ENCODE results near the gene ADARB1.

Gene ADARB1

DNA sequence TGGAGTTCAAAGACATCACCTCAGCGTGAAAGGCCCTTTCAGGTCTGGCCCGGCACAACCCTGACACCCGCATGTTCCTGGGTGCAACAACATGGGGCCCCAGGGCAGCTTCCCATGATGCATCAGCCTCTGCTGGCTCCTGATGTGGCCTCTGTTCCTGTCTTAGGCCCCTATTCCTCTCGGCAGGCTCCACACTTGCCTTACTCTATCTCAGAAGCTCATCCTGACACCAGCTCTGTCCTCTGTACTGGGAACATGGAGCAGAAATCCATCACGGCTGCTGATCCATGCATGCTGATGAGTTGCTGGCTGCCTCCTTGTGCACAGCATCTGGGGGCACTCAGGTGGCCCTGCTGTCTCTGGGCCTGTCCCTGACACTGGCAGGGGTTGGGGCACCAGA is 74.6 kb downstream of the ADARB1 start:
- peak; percentile 44 for DNase-seq (ENCODE audit: low spot score)

DNA sequence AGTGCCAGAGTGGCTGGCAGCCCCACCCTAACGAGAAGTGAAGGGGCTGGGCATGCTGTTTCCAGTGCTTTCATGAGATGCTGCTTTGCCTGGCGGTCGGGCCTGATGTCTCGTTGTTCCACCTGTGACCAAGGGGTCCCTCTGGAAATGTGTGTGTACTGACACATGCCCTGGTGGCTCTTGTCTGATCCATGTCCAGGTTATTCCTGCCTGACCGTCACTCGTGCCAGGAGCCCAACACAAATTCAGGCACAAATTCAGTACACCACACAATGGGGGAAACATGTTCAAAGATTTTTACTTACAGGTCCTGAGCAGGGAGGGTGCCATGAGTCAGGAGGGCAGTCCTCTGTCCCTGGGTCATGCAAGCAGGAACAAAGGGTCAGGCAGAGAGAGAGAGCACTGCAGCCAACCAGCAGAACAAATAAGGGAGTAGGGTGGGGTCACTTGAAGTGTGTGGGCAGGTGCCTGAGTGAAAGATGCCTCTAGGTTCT is 76.3 kb downstream of the ADARB1 start:
- no peak for DNase-seq (ENCODE audit: low spot score)

DNA sequence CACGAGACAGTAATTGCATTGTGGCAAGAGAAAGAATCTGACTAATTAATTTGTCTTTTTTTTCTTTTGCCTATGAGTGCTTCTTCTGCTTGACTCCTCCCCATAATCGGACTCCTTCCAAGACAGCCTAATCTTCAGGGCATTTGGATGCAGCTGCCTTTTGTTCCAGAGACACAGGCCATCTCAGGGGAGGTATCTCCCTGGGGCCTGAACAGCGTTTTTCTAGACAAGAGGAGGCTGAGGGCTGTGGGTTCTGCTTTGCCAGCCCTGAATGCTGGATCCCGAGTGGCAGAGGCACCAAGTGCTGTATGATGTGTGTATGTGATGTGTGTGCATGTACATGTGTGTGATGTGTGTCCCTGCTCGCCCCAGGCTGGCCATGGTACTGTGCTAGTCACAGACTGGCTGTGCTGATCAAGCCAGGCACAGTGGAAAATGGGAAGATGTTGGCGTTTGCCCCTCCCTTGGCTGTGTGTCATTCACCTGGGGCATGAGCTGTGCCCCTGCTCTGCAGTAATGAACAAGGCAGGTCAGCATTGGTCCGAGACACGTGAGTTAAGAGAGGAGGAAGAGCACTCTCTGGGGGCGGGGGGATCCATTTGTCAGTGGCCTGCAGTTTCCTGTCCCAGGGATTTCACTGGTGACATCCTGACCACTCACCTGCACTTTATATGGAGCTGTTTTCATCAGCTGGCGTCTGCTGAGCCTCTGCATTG is 77.2 kb downstream of the ADARB1 start:
- no peak for DNase-seq (ENCODE audit: low spot score)

DNA sequence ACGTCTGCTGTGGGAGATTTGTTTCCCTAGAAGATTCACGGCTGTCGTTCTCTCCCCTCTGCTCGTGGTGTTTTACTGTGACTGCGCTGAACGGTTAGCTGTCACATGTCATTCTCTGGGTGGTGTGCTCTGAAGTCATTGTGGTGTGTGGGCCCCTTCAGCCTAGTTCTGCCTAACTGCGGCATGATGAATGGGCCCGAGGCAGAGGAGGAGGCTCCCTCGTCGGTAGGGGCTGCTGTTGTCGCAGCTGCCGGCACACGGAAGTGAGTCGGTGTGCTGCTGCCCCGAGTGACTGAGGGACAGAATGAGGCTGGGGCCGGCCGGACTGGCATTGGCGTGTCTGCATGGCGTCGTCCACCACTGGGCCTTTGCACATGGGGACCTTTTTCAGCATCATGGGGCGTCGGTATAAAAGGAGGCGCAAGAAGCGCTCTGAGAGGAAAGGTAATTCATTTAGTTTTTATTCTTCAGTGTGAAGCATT is 77.9 kb downstream of the ADARB1 start:
- no peak for DNase-seq (ENCODE audit: low spot score)

DNA sequence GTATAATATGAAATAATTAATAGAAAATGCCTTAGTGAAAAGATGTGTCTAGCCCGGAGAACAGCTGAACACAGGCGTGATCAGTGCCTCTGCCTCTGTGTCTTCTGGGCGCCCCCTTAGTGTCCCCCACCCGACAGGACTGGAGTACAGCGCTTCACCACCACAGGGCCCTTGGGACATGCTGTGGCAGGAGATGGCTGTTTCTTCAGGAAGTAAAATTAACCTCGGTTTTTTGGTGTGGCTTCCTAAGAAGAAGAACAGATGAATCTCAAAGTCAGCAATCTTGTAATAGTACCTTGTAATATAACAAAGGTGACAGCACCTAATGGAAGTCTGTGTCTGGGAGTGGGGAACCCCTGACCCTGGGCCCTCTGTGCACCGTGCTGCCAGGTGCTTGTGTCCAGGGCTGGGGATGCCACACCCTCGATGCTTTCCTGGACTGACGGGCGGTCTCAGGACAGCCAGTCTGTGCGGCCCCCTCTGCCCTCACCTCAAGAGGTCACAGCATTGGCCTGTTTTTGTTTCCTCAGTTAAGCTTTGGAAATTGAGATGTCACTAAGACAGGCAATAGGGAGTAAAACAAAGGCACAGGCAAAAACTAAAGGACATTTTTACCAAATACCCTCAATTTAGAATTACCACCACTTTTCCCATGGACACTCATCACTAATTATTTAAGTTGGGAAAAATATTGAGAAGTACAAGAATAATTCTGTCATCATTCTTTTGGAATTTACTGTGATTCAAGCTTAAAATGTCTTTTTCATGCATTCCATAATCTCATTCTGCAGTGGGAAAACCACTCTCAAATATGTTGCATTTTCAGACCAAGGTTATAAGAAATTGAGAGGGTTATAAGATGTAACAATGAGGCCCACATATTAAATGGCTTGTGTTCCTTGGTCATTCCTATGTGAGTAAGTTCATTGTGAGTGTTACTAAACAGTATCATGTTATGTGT is 79.3 kb downstream of the ADARB1 start:
- no peak for DNase-seq (ENCODE audit: low spot score)

DNA sequence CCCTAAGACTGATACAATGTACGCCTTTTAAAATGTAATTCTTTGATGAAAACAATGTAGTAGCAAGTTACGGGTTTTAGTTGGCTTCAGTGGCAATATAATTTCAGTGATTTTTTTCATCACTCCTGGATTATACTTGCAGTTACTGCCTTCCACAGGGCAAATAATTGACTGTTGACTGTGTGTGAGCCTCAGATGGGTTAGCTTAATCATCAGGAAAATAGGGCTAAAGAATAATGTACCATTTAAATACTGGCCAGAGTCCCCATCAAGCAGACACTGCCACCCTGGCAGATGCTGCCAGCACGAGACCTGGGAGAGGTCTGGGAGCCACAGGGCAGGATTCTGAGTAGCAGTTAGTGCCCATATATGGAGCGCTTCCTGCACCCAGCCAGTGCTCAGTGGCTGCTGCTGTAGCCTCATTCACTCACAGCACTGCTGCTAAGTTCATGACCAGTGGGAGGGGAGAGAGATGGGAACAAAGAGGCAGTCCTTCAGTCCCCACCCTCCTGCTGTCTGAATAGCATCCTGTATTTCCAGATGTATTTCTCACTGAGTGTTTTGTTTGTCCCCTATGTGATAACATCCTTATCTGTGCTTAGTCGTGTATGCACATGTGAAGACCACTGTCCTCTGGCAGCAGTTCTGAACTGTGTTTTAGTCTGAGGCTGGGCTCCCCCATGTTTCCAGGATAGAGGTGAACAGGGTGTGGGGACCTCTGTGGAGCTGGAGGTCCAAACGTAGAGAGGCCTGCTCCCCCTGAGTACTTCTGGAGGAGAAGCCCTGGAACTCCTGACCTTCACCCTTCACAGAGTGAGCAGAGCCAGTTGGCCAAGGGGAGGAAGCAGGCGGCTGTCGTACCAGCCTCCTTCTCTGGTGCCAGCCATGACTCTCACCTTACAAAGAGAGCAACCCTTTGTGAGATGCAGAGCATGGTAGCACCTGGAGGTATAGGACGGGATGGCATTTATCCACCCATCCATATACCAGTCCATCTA is 80.4 kb downstream of the ADARB1 start:
- DNase-seq (ENCODE audit: low spot score) = no peak

DNA sequence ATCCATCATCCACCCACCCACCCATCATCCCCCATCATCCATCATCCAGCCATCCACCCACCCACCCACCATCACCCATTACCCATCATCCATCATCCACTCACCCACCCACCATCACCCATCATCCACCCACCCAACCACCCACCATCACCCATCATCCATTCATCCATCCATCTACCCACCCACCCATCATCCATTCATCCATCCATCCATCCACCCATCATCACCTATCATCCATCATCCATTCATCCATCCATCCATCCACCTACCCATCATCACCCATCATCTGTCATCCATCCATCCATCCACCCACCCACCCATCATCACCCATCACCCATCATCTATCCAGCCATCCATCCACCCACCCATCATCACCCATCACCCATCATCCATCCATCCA is 81.5 kb downstream of the ADARB1 start:
- DNase-seq (ENCODE audit: low spot score) = no peak

DNA sequence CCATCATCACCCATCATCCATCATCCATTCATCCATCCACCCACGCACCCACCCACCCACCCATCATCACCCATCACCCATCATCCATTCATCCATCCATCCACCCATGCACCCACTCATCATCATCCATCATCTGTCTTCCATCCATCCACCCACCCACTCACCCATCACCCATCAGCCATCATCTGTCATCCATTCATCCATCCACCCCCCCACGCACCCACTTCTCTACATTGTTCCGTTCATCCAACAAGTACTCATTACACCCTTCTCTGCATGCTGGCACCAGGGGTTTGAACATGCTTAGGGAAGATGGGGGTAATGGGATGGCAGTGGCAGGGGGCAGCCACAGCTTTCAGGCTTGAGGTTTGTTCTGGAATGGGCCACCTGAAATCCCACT is 82.1 kb downstream of the ADARB1 start:
- DNase-seq (ENCODE audit: low spot score) = no peak

DNA sequence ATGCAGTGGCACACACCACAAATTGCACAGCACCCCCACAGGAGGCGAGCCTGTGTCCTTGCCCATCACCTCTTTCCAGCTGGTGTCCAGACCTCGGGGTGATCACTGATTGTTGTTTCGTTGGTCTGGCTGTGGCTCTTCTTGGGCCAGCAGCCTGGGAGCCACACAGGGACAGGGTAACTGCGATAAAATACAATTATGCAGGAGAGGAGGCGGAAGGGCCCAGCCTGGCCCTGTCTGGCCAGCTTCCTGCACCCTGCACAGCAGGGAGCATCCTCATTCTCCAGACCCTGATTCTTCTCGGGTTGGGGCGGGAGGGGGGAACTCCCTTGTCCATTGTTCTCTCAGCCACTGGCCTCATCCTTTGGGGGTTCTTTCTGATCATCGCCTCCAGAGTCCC is 83.6 kb downstream of the ADARB1 start:
- no peak for DNase-seq (ENCODE audit: low spot score)

DNA sequence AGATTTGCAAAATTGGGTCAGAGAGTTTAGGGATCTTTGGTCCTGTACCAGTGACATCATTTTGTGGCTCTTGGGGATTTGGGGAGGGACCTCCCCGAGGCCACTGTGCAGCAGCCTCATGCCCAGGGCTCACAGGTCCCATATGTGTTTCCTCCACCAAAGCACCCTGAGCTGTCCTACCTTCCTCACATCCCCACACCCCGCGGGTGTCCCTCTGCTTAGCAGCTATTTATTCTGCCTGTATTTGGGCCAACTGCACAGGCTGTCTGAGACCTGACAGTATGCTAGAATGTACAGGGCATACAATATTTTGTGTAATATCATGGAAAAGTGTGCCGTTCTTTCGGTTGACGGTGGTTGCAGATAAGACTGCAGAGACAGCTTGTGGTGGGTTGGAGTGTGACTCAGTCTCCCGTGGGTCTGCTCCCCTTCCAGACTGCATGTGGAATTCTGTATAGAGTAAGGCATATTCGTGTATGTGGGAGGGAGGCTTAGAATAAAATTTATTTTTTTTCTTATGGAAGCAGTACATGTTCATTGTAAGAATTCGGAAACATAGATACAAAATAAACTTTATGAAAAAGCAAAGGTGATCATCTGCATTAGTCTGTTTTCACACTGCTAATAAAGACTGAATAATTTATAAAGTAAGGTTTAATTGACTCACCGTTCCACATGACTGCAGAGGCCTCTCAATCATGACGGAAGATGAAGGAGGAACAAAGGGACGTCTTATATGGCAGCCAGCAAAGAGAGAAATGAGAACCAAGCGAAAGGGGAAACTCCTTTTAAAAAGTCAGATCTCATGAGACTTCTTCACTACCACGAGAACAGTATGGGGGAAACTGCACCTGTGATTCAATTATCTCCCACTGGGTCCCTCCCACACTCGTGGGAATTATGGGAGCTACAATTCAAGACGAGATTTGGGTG is 84.4 kb downstream of the ADARB1 start:
- DNase-seq (ENCODE audit: low spot score) = no peak

DNA sequence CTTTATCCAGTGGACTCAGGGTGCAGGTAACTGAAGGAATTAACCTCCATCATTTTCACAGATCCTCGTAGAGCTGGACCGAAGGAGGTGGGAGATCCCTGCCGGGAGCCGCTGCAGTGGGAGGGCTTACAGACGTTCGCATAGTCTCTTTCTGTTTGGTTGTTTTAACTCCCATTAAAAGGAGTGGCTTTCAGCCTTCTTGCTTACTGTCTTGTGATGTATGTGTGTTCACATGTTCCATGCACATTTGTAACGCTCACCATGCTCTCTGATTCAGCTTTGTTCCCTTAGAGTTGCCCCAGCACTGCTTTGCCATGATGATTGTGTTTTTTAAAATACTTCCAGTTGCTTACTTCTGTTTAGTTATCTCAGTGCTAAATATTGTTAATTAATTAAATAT is 85.8 kb downstream of the ADARB1 start:
- no peak for DNase-seq (ENCODE audit: low spot score)

DNA sequence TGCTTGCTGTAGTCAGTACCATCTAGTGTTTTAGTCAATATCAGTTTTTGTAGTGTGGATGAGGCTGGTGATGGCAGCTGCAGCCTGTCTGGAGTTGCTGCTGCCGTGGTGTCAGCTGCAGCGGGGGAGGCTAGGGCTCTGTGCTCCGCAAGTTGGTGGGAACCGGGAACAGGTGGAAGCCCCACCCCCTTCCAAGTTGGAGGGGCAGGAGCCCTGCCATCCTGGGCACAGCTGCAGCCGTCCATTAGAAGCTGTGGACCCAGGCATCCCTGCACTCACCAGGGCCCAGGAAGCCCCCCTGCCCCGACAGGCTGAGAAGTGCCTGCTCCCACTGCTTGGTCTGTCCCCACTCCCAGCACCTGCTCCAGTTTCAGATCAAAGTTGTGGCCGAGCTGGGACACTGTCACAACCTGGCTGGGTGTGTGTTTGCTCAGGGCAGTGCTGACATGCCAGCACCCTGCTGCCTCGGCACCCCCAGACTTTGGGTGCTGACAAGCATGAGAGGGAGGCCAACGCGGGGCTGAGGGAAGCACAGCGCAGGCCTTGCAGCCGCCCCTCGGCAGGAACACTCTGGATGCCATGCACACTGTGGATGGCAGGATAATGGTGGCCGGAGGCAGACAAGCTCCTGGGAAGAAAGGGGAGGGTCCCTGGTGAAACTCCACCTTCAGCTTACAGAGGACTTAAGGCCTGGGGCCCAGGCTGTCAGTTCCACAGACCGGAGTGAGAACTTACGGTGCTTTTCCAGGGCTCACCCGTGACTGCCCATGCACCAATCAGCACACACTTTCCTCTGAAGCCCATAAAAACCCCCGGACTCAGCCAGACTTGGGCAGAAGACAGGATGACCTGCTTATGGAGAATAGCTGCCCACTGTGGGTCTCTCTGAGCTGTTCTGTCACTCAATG is 86.9 kb downstream of the ADARB1 start:
- DNase-seq (ENCODE audit: low spot score) = no peak

DNA sequence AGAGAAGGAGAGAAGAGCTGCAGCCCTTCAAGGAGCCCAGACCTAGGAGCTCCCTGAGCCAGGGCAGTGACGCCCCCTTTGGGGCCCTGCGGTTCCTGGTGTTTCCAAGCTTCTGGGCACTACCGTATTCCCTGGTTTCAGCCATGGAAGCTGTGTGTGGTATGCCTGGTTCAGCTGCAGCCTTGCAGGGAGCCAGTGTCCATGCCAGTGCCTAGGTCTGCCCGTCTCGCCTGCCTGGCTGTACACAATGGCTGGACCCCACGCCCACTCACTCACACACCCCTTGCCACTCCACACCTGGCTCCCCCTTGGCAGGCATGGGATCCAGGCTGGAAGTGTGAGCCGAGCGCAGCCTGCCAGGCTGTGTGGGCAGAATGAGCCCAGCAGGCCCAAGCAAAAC is 87.7 kb downstream of the ADARB1 start:
- DNase-seq (ENCODE audit: low spot score) = no peak

DNA sequence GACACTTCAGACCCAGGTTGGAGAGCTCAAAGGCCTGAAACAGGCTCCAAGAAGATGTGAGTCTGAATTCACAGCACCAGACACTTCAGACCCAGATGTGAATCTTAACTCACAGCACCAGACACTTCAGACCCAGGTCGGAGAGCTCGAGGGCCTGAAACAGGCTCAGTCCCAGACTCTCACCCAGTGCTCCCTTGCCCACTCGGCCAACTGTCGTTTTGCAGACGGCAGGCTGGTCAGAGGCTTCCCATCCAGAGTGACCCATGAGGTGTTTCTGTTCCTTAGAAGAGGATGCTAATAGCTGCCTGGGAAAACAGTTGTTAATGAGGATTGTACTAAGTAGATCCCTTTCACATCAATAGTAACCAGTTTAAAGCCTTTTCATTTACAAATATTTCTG is 88.4 kb downstream of the ADARB1 start:
- DNase-seq (ENCODE audit: low spot score) = no peak

DNA sequence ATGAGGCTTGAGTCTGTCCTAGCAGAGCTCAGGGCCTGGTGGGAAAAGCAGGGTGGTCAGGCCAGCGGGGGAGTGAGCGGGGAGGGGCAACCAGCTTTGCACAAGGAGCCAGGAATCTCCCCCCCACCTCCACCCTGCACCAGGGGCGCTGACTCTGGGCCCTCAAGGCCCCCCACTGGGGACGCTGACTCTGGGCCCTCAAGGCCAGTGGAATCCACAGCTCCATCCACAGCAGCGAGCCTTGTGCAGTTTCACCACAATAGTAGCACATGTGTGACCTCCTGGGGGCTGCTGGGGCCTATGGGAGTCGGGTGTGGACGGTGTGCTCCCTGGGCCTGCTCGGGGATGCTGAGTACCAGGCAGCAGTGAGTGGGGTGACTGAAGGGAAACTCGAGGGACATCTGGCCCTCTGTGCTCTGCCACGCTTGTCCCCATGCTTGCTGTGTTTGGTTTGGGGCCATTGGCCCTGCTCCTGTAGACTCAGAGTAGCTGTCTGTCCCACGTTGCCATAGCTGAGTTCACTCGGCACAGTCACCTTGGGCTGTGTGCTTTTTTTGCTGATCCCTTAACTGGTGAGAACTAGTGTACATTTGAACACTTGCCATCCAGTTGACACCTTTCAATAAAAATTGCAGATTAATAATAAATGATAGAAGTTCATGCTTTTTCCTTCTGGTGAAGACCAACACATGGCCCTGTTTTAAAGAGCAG is 89.2 kb downstream of the ADARB1 start:
- no peak for DNase-seq (ENCODE audit: low spot score)

DNA sequence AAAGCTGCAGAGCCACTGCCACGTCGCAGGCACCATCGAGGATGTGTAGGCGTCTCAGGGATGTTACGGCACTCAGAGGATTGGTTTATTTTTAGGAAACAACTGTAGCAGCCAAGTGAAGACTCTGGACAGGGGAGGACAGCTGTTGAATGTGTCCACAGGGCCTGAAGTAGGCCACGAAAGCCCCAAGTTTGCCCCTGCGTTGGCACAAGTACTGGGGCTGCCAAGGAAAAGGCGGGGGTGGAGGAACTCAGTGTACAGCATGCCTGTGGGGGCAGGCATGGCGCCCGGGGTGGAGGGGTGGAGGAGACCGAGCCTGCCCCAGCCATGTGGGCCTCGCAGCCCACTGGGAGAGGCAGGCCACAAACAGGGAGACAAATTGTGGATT is 89.7 kb downstream of the ADARB1 start:
- DNase-seq (ENCODE audit: low spot score) = no peak

DNA sequence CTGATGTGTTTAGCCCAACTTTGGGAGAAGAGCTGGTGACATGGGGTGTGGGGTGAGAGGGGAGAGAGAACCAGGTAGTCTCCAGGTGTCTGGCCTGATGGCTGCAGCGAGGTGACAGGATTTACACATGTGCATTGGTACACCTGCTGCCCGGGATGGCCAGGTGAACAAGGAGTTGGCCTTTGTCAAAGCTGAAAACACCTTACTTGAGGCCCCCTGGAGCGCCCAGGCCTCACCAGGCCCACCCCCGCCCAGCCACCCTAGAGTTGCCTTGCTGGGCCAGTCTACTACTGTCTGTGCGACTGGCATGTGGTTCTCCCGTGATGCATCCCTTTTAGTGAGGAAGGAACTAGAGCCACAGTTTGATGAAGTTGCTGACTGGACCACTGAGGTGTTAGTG is 90.5 kb downstream of the ADARB1 start:
- DNase-seq (ENCODE audit: low spot score) = no peak

DNA sequence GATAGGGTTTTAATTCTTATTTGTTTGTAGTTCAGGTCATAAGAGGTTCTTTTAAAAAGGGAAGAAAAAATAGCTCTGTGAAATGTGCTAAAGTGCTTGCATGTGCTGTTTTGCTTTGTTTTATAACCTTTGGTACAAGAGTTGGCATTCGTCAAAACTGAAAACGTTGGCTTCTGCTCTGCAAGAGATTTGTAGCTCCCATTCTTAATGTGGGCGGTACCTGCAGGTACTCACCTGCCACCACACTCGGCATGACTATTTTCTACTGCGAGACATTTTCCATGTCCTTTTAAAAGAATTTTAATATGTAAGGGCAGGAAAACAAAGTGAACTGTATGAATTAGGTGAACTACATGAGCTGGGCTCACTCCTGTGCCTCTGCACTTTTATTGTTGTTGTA is 92.6 kb downstream of the ADARB1 start:
- DNase-seq (ENCODE audit: low spot score) = no peak

DNA sequence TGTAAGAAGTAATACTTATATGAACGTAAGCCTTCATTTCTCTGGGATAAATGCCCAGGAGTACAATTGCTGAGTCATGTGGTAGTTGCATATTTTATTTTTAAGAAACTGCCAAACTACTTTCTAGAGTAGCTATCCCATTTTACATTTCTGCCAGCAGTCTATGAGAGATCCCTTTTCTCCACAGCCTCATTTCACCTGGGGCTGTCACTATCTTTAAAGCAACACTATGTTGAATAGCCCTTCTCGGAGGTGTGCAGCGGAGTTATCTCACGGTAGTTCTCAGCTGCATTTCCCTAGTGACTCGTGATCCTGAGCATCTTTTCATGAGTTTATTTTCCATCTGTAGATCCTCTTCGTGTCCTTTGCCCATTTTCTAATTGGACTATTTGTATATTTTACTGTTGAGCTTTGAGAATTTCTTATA is 93.4 kb downstream of the ADARB1 start:
- DNase-seq (ENCODE audit: low spot score) = no peak
